Stimulated activated naive B cell treated with anti-CD40 and anti-IgM and Interleukin-4, amounts not matched to agents 10 μg/mL and 1 μg/mL and 100 μg/mL, for 72 hours (primary cell): ENCODE results near the gene CARS2.
"Not testable (repeated sequence)": the region's sequence is repeated elsewhere in the genome, so short reads cannot be mapped to it uniquely, and the experiment has no call there.

Experiments
- ATAC-seq, 2 donors: fragments of 150-1000 bp; cut with Tn5 transposase; replicated peaks; 2 replicates each; pipeline ENCODE4 v1.10.0; 2021; ENCODE audit warnings: moderate library complexity in 1 of 2
- DNase-seq: peaks from one replicate; pipeline ENCODE4 v3.0.0; 2021
- H3K27ac Mint-ChIP-seq: one replicate; pipeline ENCODE4 v1.8.0; 2022; ENCODE audit warnings: mild to moderate bottlenecking, mixed read lengths
- H3K27me3 Mint-ChIP-seq, 2 donors: one replicate each; pipeline ENCODE4 v1.8.0; 2022; ENCODE audit warnings: mixed read lengths in 2 of 2
- H3K36me3 Mint-ChIP-seq, 2 donors: one replicate each; pipeline ENCODE4 v1.8.0; 2022; ENCODE audit warnings: mixed read lengths in 2 of 2, mild to moderate bottlenecking in 1 of 2
- H3K4me1 Mint-ChIP-seq, 2 donors: one replicate each; pipeline ENCODE4 v1.8.0; 2022; ENCODE audit warnings: mixed read lengths in 2 of 2, mild to moderate bottlenecking in 1 of 2
- H3K4me3 Mint-ChIP-seq, 2 donors: one replicate each; pipeline ENCODE4 v1.8.0; 2022; ENCODE audit warnings: mild to moderate bottlenecking in 2 of 2, mixed read lengths in 2 of 2, moderate library complexity in 1 of 2
- H3K9me3 Mint-ChIP-seq, 2 donors: one replicate each; pipeline ENCODE4 v1.8.0; 2022; ENCODE audit warnings: mixed read lengths in 2 of 2, mild to moderate bottlenecking in 1 of 2

Gene CARS2

DNA sequence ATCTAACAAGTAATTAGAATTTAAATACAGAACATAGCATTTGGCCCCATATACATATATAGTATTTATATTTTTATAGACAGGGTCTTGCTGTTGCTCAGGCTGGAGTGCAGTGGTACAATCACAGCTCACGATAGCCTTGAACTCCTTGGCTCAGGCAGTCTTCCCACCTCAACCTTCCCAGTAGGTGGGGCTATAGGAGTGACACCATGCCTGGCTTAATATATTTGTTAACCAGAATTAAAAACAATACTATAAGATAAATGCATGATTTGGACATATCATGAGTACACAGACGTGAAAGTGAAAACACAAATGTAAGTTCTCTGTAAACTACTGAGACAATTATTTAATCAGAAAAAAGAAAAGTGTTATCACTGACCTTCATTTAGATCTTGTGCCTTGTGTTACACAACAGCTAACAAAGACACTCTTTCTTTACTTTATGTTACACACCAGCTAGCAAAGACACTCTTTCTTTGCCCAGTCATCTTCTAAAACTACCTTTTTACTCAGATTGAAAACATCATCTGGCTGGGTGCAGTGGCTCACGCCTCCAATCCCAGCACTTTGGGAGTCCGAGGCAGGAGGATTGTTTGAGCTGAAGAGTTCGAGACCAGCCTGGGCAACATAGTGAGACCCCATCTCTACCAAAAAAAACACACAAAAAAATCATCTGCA, 22.6 kb downstream of the CARS2 start:
- H3K27me3 Mint-ChIP-seq: no peaks in the 10 kb centered on the region
- peaks cover 41 to 58% of the 10 kb centered on the region in 2 donors for H3K36me3 Mint-ChIP-seq
- no peak overlapping the region for H3K27ac Mint-ChIP-seq
- ATAC-seq: no peak
- DNase-seq: no peak
- no peak overlapping the region for H3K4me3 Mint-ChIP-seq
- no peaks in the 10 kb centered on the region for H3K9me3 Mint-ChIP-seq
- H3K4me1 Mint-ChIP-seq: peaks cover 14 to 18% of the 10 kb centered on the region in 2 donors

DNA sequence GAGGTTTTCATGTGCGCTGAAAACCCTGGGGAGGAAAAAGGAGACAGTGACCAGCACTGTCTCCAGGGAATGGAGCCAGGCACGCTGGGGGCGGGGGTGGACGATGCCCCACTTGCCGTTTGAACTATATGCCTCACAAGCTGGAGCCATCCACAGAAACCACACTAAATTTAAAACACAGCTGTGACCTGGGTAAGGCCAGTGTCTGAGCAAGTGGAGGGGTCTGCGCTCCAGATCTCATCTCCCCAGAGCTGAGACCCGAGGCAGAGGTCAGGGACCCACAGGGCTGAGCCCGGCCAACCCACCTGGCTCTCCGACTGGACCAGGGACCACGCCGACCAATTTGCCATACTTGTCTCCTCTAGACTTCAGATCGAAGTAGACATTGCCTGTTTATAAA, 23.2 kb downstream of the CARS2 start:
- ATAC-seq: no peak
- H3K27me3 Mint-ChIP-seq: no peaks in the 10 kb centered on the region
- peaks cover 47 to 63% of the 10 kb centered on the region in 2 donors for H3K36me3 Mint-ChIP-seq
- no peaks in the 10 kb centered on the region for H3K9me3 Mint-ChIP-seq
- H3K4me1 Mint-ChIP-seq: peaks cover 17 to 24% of the 10 kb centered on the region in 2 donors
- H3K27ac Mint-ChIP-seq: no peak overlapping the region
- no peak overlapping the region for H3K4me3 Mint-ChIP-seq
- DNase-seq: no peak

DNA sequence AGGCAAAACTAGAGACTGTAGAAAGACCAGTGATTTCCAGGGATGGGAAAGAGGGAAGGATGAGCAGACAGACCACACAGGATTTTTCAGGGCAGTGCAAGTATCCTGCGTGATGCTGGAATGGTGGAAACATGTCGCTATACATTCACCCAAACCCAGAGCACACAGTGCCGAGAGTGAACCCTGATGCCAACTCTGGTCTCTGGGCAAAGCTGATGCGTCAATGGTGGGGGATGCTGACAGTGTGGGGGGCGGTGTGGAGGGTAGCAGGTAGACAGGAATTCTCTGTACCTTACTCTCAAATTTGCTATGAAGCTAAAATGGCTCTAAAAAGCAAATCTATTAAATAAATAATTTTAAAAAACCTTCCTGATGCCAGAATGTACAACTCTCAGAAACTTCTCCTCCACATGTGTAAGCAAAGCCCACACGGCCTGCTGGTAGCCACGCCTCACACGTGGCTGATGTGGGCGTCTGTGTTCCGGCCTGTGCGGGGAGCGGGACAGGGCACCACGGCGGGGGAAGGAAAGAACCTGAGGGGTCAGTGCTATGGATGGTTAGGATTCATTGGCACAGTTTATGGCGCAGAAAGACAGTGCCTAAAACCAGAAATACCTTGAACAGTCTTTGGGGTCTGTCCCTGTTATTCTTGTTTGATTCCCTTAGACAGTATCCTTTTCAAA, 23.9 kb downstream of the CARS2 start:
- peaks cover 49 to 66% of the 10 kb centered on the region in 2 donors for H3K36me3 Mint-ChIP-seq
- H3K9me3 Mint-ChIP-seq: no peaks in the 10 kb centered on the region
- no peak overlapping the region for H3K27ac Mint-ChIP-seq
- H3K4me3 Mint-ChIP-seq: no peak overlapping the region
- ATAC-seq (no peak), DNase-seq (no peak)
- H3K4me1 Mint-ChIP-seq: peaks cover 23 to 31% of the 10 kb centered on the region in 2 donors
- no peaks in the 10 kb centered on the region for H3K27me3 Mint-ChIP-seq

DNA sequence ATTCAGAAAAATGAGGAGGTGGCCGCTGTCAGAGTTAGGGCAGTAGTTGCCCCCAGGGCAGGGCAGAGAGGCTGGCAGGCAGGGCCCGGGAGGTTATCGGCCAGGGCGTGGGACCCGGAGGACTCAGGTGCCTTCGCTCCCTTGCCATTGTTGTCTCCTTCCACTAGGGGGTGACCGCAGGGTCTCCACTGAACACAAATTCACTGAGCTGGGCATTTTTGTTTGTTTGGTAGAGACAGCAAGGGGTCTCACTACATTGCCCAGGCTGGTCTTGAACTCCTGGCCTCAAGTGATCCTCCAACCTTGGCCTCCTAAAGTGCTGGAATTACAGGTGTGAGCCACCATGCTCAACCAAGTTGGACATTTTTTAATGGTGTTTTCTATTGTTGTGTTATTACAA, 25.1 kb downstream of the CARS2 start:
- no peaks in the 10 kb centered on the region for H3K9me3 Mint-ChIP-seq
- no peaks in the 10 kb centered on the region for H3K27me3 Mint-ChIP-seq
- DNase-seq: no peak
- H3K4me3 Mint-ChIP-seq: no peak overlapping the region
- H3K36me3 Mint-ChIP-seq: peaks cover 53 to 74% of the 10 kb centered on the region in 2 donors
- ATAC-seq: no peak
- H3K27ac Mint-ChIP-seq: no peak overlapping the region
- peaks cover 33 to 43% of the 10 kb centered on the region in 2 donors for H3K4me1 Mint-ChIP-seq

DNA sequence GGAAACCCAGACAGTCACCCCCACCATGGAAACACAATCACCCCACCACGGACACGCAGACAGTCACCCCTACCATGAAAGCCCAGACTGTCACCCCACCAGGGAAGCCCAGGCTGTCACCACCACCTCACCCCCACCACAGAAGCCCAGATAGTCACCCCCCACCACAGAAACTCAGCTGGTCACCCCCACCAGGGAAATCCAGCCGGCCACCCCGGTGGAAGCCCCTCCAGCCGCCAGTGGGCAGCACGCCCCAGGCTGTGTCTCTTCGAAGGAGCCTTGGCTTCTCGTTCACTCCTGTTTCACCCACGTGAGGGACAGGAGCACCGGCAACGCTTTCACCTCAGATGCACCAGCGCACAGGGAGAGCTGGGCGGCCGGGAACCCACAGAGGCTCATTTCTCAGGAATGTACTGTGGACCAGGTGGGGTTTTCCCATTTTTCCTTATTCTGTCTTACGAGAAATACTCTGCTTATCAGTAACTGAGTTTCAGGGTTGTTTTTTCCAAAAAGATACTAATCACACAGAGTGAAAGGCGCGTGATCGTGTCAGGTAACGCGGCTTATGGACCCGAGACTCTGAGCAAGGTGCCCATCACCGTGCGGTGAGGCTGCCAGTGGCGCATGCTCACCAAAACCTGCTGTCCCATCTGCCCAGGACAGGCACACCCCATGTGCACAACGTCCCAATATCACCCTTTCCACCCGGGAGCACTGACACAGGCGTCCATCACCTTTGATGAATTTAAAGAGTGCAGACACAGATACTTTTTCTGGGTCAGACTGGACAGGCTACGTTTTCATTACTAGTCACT, 28.0 kb downstream of the CARS2 start:
- no peak for ATAC-seq

DNA sequence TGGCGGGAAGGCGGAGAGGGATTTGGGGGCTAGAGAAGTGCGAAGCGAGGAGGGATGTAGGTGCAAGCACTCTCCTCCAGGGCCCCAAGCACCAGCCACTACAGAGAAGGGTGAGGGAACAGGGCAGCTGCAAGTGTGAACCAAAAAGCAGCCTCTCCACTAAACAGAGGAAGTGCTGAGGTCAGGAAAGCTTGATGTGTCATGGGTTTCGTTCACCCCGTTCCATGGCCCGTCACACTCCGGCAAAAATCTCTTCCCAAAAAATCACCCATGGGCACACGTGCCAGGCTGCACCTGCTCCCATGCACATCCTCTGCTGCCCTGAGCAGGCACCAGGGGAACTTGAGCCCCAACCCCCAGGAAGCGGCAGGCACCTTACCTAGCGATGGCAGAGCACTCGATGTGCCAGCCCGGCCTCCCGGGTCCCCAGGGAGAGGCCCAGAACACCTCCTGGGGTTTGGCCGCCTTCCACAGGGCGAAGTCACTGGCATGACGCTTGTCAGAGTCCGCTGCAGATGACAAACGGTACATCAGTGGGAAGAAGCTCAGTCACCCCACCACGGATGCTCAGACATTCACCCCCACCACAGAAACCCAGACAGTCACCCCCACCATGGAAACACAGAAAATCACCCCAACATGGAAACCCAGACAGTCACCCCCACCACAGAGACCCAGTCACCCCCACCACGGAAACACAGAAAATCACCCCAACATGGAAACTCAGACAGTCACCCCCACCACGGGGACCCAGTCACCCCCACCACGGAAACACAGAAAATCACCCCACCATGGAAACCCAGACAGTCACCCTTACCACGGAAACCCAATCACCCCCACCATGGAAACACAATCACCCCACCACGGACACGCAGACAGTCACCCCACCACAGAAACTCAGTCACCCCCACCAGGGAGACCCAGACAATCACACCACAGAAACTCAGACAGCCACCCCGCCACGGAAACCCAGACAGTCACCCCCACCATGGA, 29.0 kb downstream of the CARS2 start:
- no peaks in the 10 kb centered on the region for H3K9me3 Mint-ChIP-seq
- peak; percentile 53 for DNase-seq
- peaks cover 48 to 65% of the 10 kb centered on the region in 2 donors for H3K4me1 Mint-ChIP-seq
- H3K4me3 Mint-ChIP-seq: peak overlapping the region; percentile 73 to 75
- H3K27ac Mint-ChIP-seq: peak overlapping the region; percentile 98
- peak; percentile 79 for ATAC-seq
- peaks cover 70 to 78% of the 10 kb centered on the region in 2 donors for H3K36me3 Mint-ChIP-seq
- H3K27me3 Mint-ChIP-seq: no peaks in the 10 kb centered on the region

More for the DNA sequence above, 28.0 kb downstream of the CARS2 start:
- peaks cover 61 to 77% of the 10 kb centered on the region in 2 donors for H3K36me3 Mint-ChIP-seq
- no peaks in the 10 kb centered on the region for H3K27me3 Mint-ChIP-seq
- peaks cover 43 to 56% of the 10 kb centered on the region in 2 donors for H3K4me1 Mint-ChIP-seq
- peak overlapping the region; percentile 89 for H3K27ac Mint-ChIP-seq
- no peak for DNase-seq
- peak overlapping the region; percentile 29 to 42 for H3K4me3 Mint-ChIP-seq
- no peaks in the 10 kb centered on the region for H3K9me3 Mint-ChIP-seq

DNA sequence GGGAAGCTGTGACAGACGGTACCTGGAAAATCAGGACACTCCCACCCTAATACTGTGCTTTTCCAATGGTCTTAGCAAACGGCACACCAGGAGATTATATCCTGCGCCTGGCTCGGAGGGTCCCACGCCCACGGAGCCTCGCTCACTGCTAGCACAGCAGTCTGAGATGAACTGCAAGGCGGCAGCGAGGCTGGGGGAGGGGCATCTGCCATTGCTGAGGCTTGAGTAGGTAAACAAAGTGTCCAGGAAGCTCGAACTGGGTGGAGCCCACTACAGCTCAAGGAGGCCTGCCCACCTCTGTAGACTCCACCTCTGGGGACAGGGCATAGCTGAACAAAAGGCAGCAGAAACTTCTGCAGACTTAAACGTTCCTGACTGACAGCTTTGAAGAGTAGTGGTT, 36.1 kb downstream of the CARS2 start:
- H3K4me3 Mint-ChIP-seq, H3K27ac Mint-ChIP-seq, DNase-seq, ATAC-seq, H3K9me3 Mint-ChIP-seq, H3K27me3 Mint-ChIP-seq: not testable (repeated sequence)
- Mint-ChIP-seq H3K4me1 (peaks cover 35 to 62% of the 10 kb centered on the region in 2 donors), H3K36me3 (peaks cover 69 to 82% of the 10 kb centered on the region in 2 donors)

DNA sequence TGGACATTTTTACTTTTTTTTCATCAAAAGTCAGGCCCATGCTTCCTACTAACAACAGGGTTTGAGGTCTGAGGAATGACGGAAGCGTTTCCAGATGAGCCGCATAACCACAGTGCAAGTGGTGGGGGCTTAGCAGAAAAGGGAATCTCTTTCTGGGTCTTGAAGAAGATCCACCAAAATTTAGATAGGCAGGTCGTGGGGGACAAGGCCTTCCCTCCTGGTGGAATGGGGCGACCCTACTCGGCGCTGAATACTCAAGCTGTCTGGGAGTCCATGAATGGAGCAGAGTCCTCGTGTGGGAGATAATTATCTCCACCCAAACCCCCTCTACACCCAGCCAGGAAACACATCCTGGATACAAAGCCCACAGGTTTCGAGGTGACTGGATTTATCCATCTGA, 36.9 kb downstream of the CARS2 start:
- Mint-ChIP-seq H3K27me3 (no peaks in the 10 kb centered on the region), H3K4me1 (peaks cover 33 to 70% of the 10 kb centered on the region in 2 donors), H3K27ac (no peak overlapping the region), H3K36me3 (peaks cover 64 to 77% of the 10 kb centered on the region in 2 donors), H3K4me3 (no peak overlapping the region), H3K9me3 (no peaks in the 10 kb centered on the region)
- DNase-seq (no peak), ATAC-seq (no peak)

DNA sequence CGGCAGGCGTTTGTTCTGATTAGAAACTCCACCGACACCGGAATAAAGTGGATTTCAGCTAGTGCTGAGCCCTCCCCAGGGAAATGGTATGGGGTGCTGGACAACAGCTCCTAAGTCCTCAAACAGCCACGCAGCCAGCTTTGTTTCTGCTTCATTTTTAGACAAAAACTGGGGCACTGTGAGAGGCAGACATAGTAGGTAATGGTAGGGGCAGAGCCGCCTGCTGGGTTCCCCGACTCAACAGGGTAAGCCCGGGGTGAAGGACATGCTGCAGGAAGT, 39.7 kb downstream of the CARS2 start:
- ATAC-seq (no peak), DNase-seq (no peak)
- Mint-ChIP-seq H3K27ac (no peak overlapping the region), H3K36me3 (peaks cover 65 to 79% of the 10 kb centered on the region in 2 donors), H3K4me1 (peaks cover 36 to 72% of the 10 kb centered on the region in 2 donors), H3K9me3 (peaks cover 0 to 1% of the 10 kb centered on the region in 2 donors), H3K4me3 (no peak overlapping the region), H3K27me3 (no peaks in the 10 kb centered on the region)

DNA sequence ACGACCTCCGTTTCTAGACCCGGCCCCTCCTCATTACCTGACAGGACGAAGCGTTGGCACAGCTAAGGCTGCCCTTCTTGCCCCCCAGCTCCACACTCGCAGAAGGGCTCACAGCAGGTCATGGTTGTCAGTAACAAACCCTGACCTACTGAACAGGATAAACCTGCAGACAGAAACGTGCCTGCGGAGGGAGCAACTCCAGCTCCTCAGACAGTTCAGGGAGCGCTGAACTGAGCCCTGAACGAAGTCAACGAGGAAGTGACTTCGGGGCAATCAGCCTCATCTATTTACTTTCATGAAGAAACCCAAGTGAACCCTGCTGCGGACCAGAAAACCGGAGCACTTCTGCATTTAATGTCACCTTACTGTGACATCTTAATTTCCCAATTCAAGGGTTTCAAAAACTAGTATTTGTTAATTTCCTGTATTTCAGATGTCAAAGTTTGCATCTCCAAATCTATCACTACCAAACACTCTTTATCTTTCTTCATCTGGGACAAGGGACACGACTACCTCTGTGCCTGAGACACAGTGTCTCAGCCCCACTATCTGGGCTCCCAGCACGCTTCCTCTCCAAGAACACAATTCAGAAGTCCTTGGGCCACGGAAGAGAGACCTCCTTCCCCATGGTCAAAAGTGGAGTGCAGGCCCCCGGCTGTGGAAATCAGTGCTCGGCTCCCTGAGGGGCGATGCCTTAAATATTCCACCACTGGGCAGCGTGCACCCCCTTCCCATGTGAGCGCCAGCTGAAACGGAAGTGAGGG, 40.2 kb downstream of the CARS2 start:
- H3K36me3 Mint-ChIP-seq: peaks cover 65 to 78% of the 10 kb centered on the region in 2 donors
- H3K4me1 Mint-ChIP-seq: peaks cover 33 to 69% of the 10 kb centered on the region in 2 donors
- peak overlapping the region; percentile 53 for H3K27ac Mint-ChIP-seq
- no peaks in the 10 kb centered on the region for H3K27me3 Mint-ChIP-seq
- no peak for DNase-seq
- peak; percentile 98 to 99 for ATAC-seq
- H3K9me3 Mint-ChIP-seq: peaks cover 0 to 1% of the 10 kb centered on the region in 2 donors
- peak overlapping the region; percentile 33 to 52 for H3K4me3 Mint-ChIP-seq

DNA sequence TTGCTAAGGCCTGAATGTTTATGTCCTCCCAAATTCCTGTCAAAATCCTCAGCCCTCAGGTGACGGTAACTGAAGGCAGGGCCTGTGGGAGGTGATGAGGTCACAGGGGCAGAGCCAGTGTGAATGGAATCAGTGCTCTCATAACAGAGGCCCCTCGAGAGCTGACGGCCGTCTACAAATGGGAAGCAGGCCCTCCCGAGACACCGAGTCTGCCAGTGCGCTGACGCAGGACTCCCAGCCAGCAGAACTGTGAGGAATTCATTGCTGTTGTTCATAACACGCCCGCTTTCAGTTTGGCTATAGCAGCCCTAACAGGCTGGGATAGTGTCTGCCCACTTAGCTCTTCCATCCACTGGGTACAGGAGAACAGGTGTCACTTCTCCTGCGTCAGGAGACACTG, 41.2 kb downstream of the CARS2 start:
- Mint-ChIP-seq H3K4me1 (peaks cover 35 to 67% of the 10 kb centered on the region in 2 donors), H3K27ac (peak overlapping the region; percentile 57), H3K36me3 (peaks cover 62 to 77% of the 10 kb centered on the region in 2 donors), H3K27me3 (no peaks in the 10 kb centered on the region), H3K9me3 (peaks cover 4% of the 10 kb centered on the region in 2 donors), H3K4me3 (no peak overlapping the region)
- no peak for ATAC-seq
- DNase-seq: no peak

DNA sequence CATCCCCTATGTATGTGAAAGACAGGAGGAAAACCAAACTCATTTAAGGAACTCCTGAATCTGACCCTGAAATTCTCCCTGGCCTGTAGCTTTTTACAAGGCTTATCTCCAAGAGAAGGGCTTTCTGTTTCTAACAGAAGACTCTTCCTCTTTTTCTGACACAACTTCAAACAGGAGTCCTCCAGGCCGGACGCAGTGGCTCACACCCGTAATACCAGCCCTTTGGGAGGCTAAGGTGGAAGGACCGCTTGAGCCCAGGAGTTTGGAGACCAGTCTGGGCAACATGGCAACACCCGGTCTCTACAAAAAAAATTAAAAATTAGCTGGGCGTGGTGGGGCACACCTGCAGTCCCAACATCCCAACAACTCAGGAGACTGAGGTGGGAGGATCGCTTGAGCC, 41.9 kb downstream of the CARS2 start:
- Mint-ChIP-seq H3K27ac (no peak overlapping the region), H3K36me3 (peaks cover 66 to 81% of the 10 kb centered on the region in 2 donors), H3K4me3 (peak overlapping the region in 1 of 2 donors; percentile 22), H3K9me3 (peaks cover 4% of the 10 kb centered on the region in 2 donors), H3K27me3 (no peaks in the 10 kb centered on the region), H3K4me1 (peaks cover 39 to 73% of the 10 kb centered on the region in 2 donors)
- no peak for DNase-seq
- no peak for ATAC-seq

DNA sequence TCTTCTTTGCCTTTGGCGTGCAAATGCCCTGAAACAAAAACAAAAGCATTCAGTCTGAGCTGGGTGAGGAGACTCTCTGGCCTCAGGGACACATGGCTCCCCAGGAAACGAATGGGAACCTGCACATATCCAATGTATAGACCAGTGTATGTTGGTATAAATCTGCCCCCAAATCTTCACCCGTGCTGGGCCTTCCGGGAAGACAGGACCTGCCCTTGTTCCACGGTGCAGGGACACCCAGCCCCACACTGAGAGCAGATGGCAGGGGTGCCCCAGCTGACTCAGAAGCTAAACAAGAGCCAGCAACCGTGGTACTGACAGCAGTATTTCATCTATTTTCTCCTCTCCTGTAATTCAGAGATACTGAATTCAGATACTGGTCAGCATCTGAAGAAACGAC, 42.4 kb downstream of the CARS2 start:
- H3K4me1 Mint-ChIP-seq: peaks cover 40 to 78% of the 10 kb centered on the region in 2 donors
- H3K4me3 Mint-ChIP-seq: no peak overlapping the region
- peaks cover 4% of the 10 kb centered on the region in 2 donors for H3K9me3 Mint-ChIP-seq
- ATAC-seq (no peak), DNase-seq (no peak)
- no peaks in the 10 kb centered on the region for H3K27me3 Mint-ChIP-seq
- peaks cover 66 to 82% of the 10 kb centered on the region in 2 donors for H3K36me3 Mint-ChIP-seq
- no peak overlapping the region for H3K27ac Mint-ChIP-seq
